HepG2 (cell line): Measurements from ENCODE around the gene TXNL4B. TPM values are rescaled to one million over a fixed set of nuclear protein-coding genes. Genes with fewer than 3 reads are reported as not detected.
A peak's percentile ranks its signal among the peaks of the same experiment; 100 is the strongest.

Experiments
- ATAC-seq: fragments of 200-7000 bp; cut with Tn5 transposase; 3 replicates; pipeline ENCODE4 v1.9.1; 2020; ENCODE audit warnings: mild to moderate bottlenecking, moderate library complexity
- BruUV-seq: library from RNA; stranded (reverse); fragments of 400-500 nt; replicated peaks from 2 replicates; lab custom pipeline; 2021; lab: Mats Ljungman, UMichigan
- CTCF ChIA-PET: fragments of 300-600 bp; formaldehyde crosslinking; extraction: SDS; loops from one replicate; lab custom pipeline; 2021; ENCODE audit warnings: low total read pairs, inconsistent platforms, low intra/inter-chr PET ratio; lab: Yijun Ruan, JAX
- POLR2A ChIA-PET: fragments of 350-600 bp; sonication (Branson Sonifier 250); formaldehyde crosslinking; loops from one replicate; lab custom pipeline; 2020; ENCODE audit warnings: antibody characterized with exemption, inconsistent platforms; lab: Yijun Ruan, JAX
- DNase-seq: peaks from one replicate; pipeline ENCODE4 v3.0.0-alpha.2; 2015; ENCODE audit warnings: low spot score
- FAIRE-seq: peaks from 3 replicates; lab custom pipeline; 2011; peaks lifted over from hg19 to GRCh38; lab: Jason Lieb, UNC
- H2AFZ ChIP-seq: one replicate; pipeline ENCODE4 v1.6.1; 2011; ENCODE audit warnings: low read length, inconsistent platforms
- H3K27ac ChIP-seq: fragments of 300-600 bp; 3 replicates; pipeline ENCODE4 v1.8.0; 2011; ENCODE audit warnings: mixed run types, mild to moderate bottlenecking, mixed read lengths, low read length, inconsistent platforms; ENCODE audit not compliant: insufficient read depth; ENCODE audit errors: extremely low read length
- H3K27me3 ChIP-seq, 2 experiments: fragments of 200-600 bp in 1 of 2; 2 replicates in 1 of 2; 3 replicates in 1 of 2; pipeline versions ENCODE4 v1.6.0 to v1.8.0; 2011; ENCODE audit warnings: low read length in 2 of 2, mild to moderate bottlenecking in 2 of 2, moderate library complexity in 2 of 2, inconsistent platforms in 1 of 2; ENCODE audit not compliant: insufficient read depth in 2 of 2, control insufficient read depth in 1 of 2
- H3K36me3 ChIP-seq, 2 experiments: fragments of 200-600 bp in 1 of 2; replicated peaks in 1 of 2; 2 replicates in 1 of 2; 3 replicates in 1 of 2; pipeline versions ENCODE4 v1.5.1 to v1.8.0; 2011; ENCODE audit warnings: low read length in 2 of 2, inconsistent platforms in 1 of 2; ENCODE audit not compliant: insufficient read depth in 2 of 2, control insufficient read depth in 1 of 2
- H3K4me1 ChIP-seq: 2 replicates; pipeline ENCODE4 v1.5.1; 2012; ENCODE audit warnings: low read length, inconsistent platforms; ENCODE audit not compliant: insufficient read depth
- H3K4me2 ChIP-seq: 2 replicates; pipeline ENCODE4 v1.6.0; 2011; ENCODE audit warnings: low read depth, low read length, inconsistent platforms
- H3K4me3 ChIP-seq, 3 experiments: fragments of 200-600 bp in 1 of 3; sonication (generic), shearing (Covaris generic) in 1 of 3; replicated peaks in 1 of 3; 2 replicates each; pipeline ENCODE4 v1.5.1; 2011 to 2016; ENCODE audit warnings: low read length in 3 of 3, inconsistent platforms in 2 of 3, low read depth in 2 of 3, mild to moderate bottlenecking in 2 of 3, control low read depth in 1 of 3, mixed read lengths in 1 of 3; ENCODE audit not compliant: insufficient read depth in 1 of 3
- H3K79me2 ChIP-seq: one replicate; pipeline ENCODE4 v1.6.1; 2011; ENCODE audit warnings: low read length, inconsistent platforms; ENCODE audit not compliant: insufficient read depth
- H3K9ac ChIP-seq: 2 replicates; pipeline ENCODE4 v1.6.0; 2011; ENCODE audit warnings: mild to moderate bottlenecking, low read depth, low read length, inconsistent platforms; ENCODE audit not compliant: insufficient read depth
- H3K9me3 ChIP-seq: 2 replicates; pipeline ENCODE4 v1.5.1; 2012; ENCODE audit warnings: mild to moderate bottlenecking, low read length
- H4K20me1 ChIP-seq: 2 replicates; pipeline ENCODE4 v1.6.0; 2011; ENCODE audit warnings: inconsistent platforms, mild to moderate bottlenecking, low read length, moderate library complexity; ENCODE audit not compliant: insufficient read depth
- CBX1 ChIP-seq: IDR thresholded peaks from one replicate; pipeline ENCODE4 v1.6.1; 2016; ENCODE audit warnings: antibody characterized with exemption, low read depth
- CBX2 ChIP-seq, 2 experiments: fragments of 200-600 bp in 1 of 2; sonication (generic); formaldehyde crosslinking in 1 of 2; IDR thresholded peaks; 2 replicates each; pipeline versions ENCODE4 v1.7.0 to v1.8.1; 2018 to 2022; ENCODE audit warnings: low read depth in 2 of 2, low read length in 1 of 2, mild to moderate bottlenecking in 1 of 2, missing genetic modification reagents in 1 of 2
- CHD4 ChIP-seq: fragments of 200-600 bp; sonication (generic); IDR thresholded peaks from 2 replicates; pipeline ENCODE4 v1.7.0; 2017; ENCODE audit warnings: mild to moderate bottlenecking, low read length, borderline replicate concordance
- ELF1 ChIP-seq: sonication (generic); formaldehyde crosslinking; IDR thresholded peaks from 2 replicates; pipeline ENCODE4 v1.4.0; 2020; ENCODE audit warnings: missing genetic modification reagents
- HIVEP1 ChIP-seq: sonication (generic); formaldehyde crosslinking; IDR thresholded peaks from 2 replicates; pipeline ENCODE4 v1.4.0; 2020; ENCODE audit warnings: mild to moderate bottlenecking, missing genetic modification reagents
- RAD51 ChIP-seq: fragments of 450-650 bp; IDR thresholded peaks from 2 replicates; pipeline ENCODE4 v1.6.1; 2016; ENCODE audit warnings: borderline replicate concordance
- RBFOX2 ChIP-seq: fragments of 200-400 bp; formaldehyde crosslinking; IDR thresholded peaks from 2 replicates; pipeline ENCODE4 v1.6.1; 2017; ENCODE audit warnings: low read depth, mild to moderate bottlenecking, low read length
- STAT5B ChIP-seq: sonication (generic); formaldehyde crosslinking; IDR thresholded peaks from 2 replicates; pipeline ENCODE4 v1.4.0; 2020; ENCODE audit warnings: missing genetic modification reagents
- ZNF274 ChIP-seq: sonication (generic); formaldehyde crosslinking; IDR thresholded peaks from 2 replicates; pipeline ENCODE4 v1.5.1; 2020; ENCODE audit warnings: mild to moderate bottlenecking, missing genetic modification reagents
- ZNF772 ChIP-seq: sonication (generic); formaldehyde crosslinking; IDR thresholded peaks from 2 replicates; pipeline ENCODE4 v1.5.0; 2020; ENCODE audit warnings: mild to moderate bottlenecking, missing genetic modification reagents
- WGBS: methylation state at CpG from one replicate; pipeline ENCODE4 v1.1.6; 2017; ENCODE audit warnings: low lambda C conversion rate; 5-methylcytosine and 5-hydroxymethylcytosine counted together
- in situ Hi-C: cut with HindIII; loops from 2 replicates; pipeline ENCODE4 v1.10.0; 2017; ENCODE audit warnings: low pct_unique_long_range_greater_than_20kb; ENCODE audit not compliant: extremely low pct_ligation_motif_present
- intact Hi-C: fragments of 100-400 bp; cut with micrococcal nuclease; formaldehyde crosslinking; loops from one replicate; pipeline ENCODE4 v1.10.0; 2022; ENCODE audit not compliant: unreplicated experiment
- polyA plus RNA-seq, 8 experiments: library from polyadenylated mRNA; depleted of rRNA in 3 of 8; stranded (reverse) in 7 of 8; unstranded in 1 of 8; fragments of >200 nt; fragmentation: Illumina TruSeq in 4 of 8; extraction: Trizol in 4 of 8; gene quantifications; 2 replicates each; pipeline versions ENCODE4 v1.2.1 to v1.2.3, GENCODE V29; 2011 to 2016; ENCODE audit warnings: low read depth in 4 of 8, missing spikeins in 1 of 8, mixed read lengths in 1 of 8; ENCODE audit not compliant: insufficient read depth in 1 of 8
- total RNA-seq, 5 experiments: library from RNA; depleted of rRNA; stranded (reverse); fragments of >200 nt; fragmentation: Illumina TruSeq; extraction: Trizol; gene quantifications; 2 replicates each; pipeline ENCODE4 v1.2.3, GENCODE V29; 2016; ENCODE audit warnings: low read depth in 1 of 5
- TF ChIP-seq, protein P1 (sequence below): sonication (generic); formaldehyde crosslinking; IDR thresholded peaks from 2 replicates; pipeline ENCODE4 v1.9.0; 2022; ENCODE audit warnings: missing genetic modification reagents, mild to moderate bottlenecking, borderline replicate concordance
- TF ChIP-seq, protein P2 (sequence below): sonication (generic); formaldehyde crosslinking; IDR thresholded peaks from 2 replicates; pipeline ENCODE4 v1.8.0; 2022; ENCODE audit warnings: missing genetic modification reagents, mild to moderate bottlenecking, inconsistent platforms, borderline replicate concordance
- TF ChIP-seq, protein P3 (sequence below): sonication (generic); formaldehyde crosslinking; IDR thresholded peaks from 2 replicates; pipeline ENCODE4 v1.5.0; 2020; ENCODE audit warnings: missing genetic modification reagents, mild to moderate bottlenecking, borderline replicate concordance
- TF ChIP-seq, protein P4 (sequence below): sonication (generic); formaldehyde crosslinking; IDR thresholded peaks from 2 replicates; pipeline ENCODE4 v1.5.0; 2020; ENCODE audit warnings: mild to moderate bottlenecking, missing genetic modification reagents

TXNL4B gene
- total and polyA plus RNA-seq, 2 of the 13 experiments (the other 11 are each of a cell fraction or from before 2014, with no cell fraction given), result 17.4 to 18.3 TPM

DNA sequence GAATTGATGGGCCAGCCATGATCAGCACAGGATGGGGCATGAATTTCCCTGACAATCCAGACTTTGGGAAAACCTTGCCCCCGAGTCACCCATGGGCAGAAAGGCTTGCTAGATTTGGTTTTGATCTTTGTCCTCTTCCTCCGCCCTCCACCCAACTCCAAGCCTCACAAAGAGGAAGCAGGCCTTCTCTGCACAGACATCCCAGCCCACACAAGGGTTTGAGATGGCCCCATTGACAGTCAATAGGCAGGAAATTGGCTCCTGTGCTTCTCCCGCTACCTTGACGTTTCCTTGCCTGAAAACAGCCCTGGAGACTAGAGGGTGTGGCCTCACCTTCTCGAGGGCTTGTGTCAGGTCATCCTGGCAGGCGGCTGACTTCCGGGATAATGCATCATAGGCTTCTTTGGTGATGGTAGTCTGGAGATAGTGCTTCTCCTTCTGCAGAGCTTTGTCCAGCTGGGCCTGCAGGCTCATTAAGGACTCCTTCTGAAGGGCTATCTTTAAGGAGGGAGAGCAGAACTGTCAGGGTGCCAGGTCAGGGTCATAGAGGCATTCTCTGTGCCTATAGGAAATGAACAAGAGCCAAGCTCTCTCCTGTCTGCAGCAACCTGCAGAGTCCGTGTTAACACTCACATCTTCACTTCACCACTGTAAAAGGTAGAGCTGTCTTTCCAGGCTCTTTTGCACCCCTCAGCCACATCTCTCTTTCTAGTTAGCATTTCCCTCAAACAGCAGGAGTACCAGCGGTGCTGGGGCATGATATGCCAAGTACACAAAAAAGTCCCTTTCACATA is 32.4 kb upstream of the TXNL4B start (continued):
- TF ChIP-seq, protein P1, sequence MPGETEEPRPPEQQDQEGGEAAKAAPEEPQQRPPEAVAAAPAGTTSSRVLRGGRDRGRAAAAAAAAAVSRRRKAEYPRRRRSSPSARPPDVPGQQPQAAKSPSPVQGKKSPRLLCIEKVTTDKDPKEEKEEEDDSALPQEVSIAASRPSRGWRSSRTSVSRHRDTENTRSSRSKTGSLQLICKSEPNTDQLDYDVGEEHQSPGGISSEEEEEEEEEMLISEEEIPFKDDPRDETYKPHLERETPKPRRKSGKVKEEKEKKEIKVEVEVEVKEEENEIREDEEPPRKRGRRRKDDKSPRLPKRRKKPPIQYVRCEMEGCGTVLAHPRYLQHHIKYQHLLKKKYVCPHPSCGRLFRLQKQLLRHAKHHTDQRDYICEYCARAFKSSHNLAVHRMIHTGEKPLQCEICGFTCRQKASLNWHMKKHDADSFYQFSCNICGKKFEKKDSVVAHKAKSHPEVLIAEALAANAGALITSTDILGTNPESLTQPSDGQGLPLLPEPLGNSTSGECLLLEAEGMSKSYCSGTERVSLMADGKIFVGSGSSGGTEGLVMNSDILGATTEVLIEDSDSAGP (CRISPR knock-in tag), result 0 out of 2 replicates have a peak, but pooled peaks have one; percentile 6
- TF ChIP-seq, protein P2, sequence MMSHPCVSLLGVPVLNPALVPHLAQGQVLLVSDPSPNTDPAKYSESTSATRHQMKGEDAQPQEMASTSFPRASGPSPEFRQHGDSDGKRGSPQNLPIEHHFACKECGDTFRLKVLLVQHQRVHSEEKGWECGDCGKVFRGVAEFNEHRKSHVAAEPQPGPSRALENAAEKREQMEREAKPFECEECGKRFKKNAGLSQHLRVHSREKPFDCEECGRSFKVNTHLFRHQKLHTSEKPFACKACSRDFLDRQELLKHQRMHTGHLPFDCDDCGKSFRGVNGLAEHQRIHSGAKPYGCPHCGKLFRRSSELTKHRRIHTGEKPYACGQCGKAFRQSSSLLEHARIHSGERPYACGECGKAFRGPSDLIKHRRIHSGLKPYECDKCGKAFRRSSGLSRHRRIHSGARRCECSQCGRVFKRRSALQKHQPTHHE (CRISPR knock-in tag), result no peak
- TF ChIP-seq CBX1, result no peak

DNA sequence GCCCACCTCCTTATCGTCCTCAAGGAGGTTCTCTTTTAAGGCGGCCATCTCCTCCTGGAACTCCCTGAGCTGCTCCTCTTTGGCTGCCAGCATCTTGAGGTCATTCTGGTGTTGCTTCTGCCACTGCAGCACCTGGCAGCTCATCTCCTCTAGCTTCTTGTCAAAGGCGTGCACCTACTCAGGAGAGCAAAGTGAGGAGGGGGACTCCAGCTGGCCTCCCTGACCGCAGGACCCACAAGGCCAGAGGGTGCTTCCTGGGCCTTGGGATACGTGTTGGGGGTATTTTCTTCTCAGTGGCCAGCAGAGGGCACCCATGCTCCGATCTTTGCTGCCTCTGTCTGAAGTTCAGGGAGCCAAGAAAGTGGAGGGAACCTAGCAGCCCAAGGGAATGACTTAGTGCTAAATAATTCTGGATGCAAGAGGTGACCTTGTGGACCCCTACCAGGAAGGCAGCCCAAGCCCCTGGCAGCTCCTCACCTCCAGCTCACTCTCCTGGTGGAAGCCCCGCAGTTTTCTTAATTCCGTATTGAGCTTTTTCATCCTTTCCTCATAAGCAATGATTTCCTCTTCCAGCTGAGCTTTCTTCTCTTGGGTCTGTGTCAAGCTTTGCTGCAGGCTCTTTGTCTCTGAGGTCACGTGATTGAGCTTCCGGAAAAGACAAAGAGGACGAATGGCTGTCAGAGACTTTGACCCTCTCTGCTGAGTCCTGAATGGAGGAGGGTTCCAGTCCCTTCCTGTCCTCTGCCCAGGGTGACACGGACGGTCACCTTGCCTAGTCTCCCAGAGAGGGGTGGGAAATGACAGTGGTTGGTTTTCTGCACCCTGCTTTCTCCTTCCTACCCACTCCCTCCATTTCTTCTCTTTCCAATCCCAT is 31.6 kb upstream of the TXNL4B start:
- 38% methylated on average over 13 of the region's 13 CpGs for WGBS
- CTCF ChIA-PET, result interaction anchor here (2.3 kb wide), 1 partner anchor 25 kb away, joined by 27 read pairs; no protein-coding TSS in a partner anchor
- no peaks in the 10 kb centered on the region for H3K27me3 ChIP-seq
- FAIRE-seq (peak; percentile 88), ATAC-seq (peak; percentile 90), DNase-seq (peak; percentile 67)
- H3K9ac ChIP-seq, result peak overlapping the region; percentile 4; the same call in 1 of the 2 replicates
- peaks cover 26% of the 10 kb centered on the region for H3K4me1 ChIP-seq
- H3K4me3 ChIP-seq, result 0 out of 6 replicates have a peak overlapping the region, but pooled peaks of 1 of the 3 experiments have one; percentile 6
- no peak overlapping the region for H2AFZ ChIP-seq
- in situ Hi-C loops, result loop anchor here (5.0 kb wide), 1 partner anchor 342 kb away; no protein-coding TSS in a partner anchor
- POLR2A ChIA-PET, result no interaction called here
- no peaks in the 10 kb centered on the region; a peak in 2 of 5 replicates for H3K36me3 ChIP-seq
- H3K79me2 ChIP-seq, result no peaks in the 10 kb centered on the region
- peak overlapping the region; percentile 53 for H3K27ac ChIP-seq
- H4K20me1 ChIP-seq, result no peaks in the 10 kb centered on the region
- intact Hi-C loops, result loop anchor here (1.0 kb wide), 3 partner anchors 25 to 342 kb away; no protein-coding TSS in a partner anchor
- no peaks in the 10 kb centered on the region for H3K9me3 ChIP-seq
- H3K4me2 ChIP-seq, result peak overlapping the region; percentile 32
- BruUV-seq, result no TSS peak
- TF ChIP-seq CBX2 (IDR thresholded peaks at IDR 0.05; ENCODE audit: low read depth, low read length) (no peak), CBX2 (CRISPR knock-in tag; IDR thresholded peaks at IDR 0.05; ENCODE audit: low read depth) (no peak), HIVEP1 (0 out of 2 replicates have a peak, but pooled peaks have one; percentile 38), ELF1 (CRISPR knock-in tag) (peak; percentile 52), RAD51 (peak; percentile 96), RBFOX2 (no peak), STAT5B (CRISPR knock-in tag) (no peak), ZNF772 (CRISPR knock-in tag) (0 out of 2 replicates have a peak, but pooled peaks have one; percentile 22), CHD4 (0 out of 2 replicates have a peak, but pooled peaks have one; percentile 21), ZNF274 (0 out of 2 replicates have a peak, but pooled peaks have one; percentile 23)
- TF ChIP-seq, protein P3, sequence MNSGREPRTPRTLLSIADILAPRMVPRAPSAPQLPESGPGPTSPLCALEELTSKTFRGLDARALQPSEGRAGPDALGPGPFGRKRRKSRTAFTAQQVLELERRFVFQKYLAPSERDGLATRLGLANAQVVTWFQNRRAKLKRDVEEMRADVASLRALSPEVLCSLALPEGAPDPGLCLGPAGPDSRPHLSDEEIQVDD (CRISPR knock-in tag), result no peak
- TF ChIP-seq, protein P4, sequence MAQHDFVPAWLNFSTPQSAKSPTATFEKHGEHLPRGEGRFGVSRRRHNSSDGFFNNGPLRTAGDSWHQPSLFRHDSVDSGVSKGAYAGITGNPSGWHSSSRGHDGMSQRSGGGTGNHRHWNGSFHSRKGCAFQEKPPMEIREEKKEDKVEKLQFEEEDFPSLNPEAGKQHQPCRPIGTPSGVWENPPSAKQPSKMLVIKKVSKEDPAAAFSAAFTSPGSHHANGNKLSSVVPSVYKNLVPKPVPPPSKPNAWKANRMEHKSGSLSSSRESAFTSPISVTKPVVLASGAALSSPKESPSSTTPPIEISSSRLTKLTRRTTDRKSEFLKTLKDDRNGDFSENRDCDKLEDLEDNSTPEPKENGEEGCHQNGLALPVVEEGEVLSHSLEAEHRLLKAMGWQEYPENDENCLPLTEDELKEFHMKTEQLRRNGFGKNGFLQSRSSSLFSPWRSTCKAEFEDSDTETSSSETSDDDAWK (CRISPR knock-in tag), result no peak
